ENCODE measurements around the gene IFI16. TPM values are rescaled to one million over a fixed set of nuclear protein-coding genes. Genes with fewer than 3 reads are reported as not detected.
A peak's percentile ranks its signal among the peaks of the same experiment; 100 is the strongest.

IFI16 gene
- total and polyA plus RNA-seq, 2 donors (not counting 3 experiments of a cell fraction or from before 2014, with no cell fraction given): 52.8 to 183 TPM

DNA sequence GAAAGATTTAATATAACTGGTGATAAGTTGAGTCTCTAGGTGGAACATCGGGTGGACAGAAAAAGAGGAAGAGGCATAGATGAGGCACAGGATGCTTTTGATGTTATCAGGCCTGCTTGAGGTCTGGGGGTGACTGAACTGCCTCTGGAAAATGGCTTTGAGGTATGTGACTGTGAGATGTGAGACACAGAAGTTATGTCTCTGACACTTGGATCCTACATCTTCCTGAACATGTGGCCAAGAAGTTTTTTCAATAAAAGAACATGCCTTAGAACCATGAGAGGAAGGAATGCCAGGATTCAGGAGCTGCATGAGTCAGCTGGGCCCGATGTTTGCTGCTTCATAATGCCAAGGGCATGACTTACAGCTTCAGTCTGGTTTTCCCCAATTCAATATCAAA, 78.3 kb downstream of the IFI16 start:
- H3K4me1 ChIP-seq (ENCODE audit: control insufficient read depth, extremely low read depth, insufficient read depth, low read length): peaks cover 35% of the 10 kb centered on the region
- FAIRE-seq (peak; percentile 95), DNase-seq (ENCODE audit: low read depth, low spot score) (peak; percentile 66)
- H3K4me2 ChIP-seq (ENCODE audit: insufficient read depth, low read length): no peak overlapping the region
- intact Hi-C loops (cut with micrococcal nuclease): no loop called here
- ChIA-PET POLR2A (no interaction called here), CTCF (interaction anchor here (0.9 to 1.8 kb wide), 7 partner anchors 11 to 884 kb away, joined by 3 to 14 read pairs (median 3); partner anchors contain the start of gene AIM2)
- no TSS peak for BruUV-seq (replicated peaks)
- H4K20me1 ChIP-seq (replicated peaks; ENCODE audit: control insufficient read depth, extremely low read depth, insufficient read depth, low read length): no peaks in the 10 kb centered on the region
- dilution Hi-C loops (cut with MboI; ENCODE audit: extremely low pct_ligation_motif_present, low sequenced_read_pairs): no loop called here
- H3K9ac ChIP-seq (replicated peaks; ENCODE audit: extremely low read depth, insufficient read depth, low read length): no peak overlapping the region
- no peak overlapping the region for H3K4me3 ChIP-seq (replicated peaks in 1 of 3; ENCODE audit: insufficient read depth in 1 of 3, low read depth in 1 of 3, low read length in 3 of 3)
- no peaks in the 10 kb centered on the region for H3K79me2 ChIP-seq (ENCODE audit: control insufficient read depth, insufficient read depth, low read length)
- H2AFZ ChIP-seq (ENCODE audit: low read depth, low read length): no peak overlapping the region
- H3K27ac ChIP-seq (ENCODE audit: insufficient read depth, low read depth, low read length): no peak overlapping the region
- no peaks in the 10 kb centered on the region for H3K9me3 ChIP-seq (replicated peaks; ENCODE audit: control insufficient read depth, insufficient read depth, low read length)
- TF ChIP-seq MYC (IDR thresholded peaks at IDR 0.05; ENCODE audit: low read depth, low read length) (no peak), POLR2AphosphoS5 (IDR thresholded peaks at IDR 0.05; ENCODE audit: insufficient read depth, low read depth, low read length) (peak; percentile 32), GATA2 (IDR thresholded peaks at IDR 0.05; ENCODE audit: insufficient read depth, insufficient read length, low read depth, low read length) (peak; percentile 81), FOS (IDR thresholded peaks at IDR 0.05; ENCODE audit: borderline replicate concordance, insufficient read depth, low read length) (peak; percentile 77)
- peaks cover 0 to 2% of the 10 kb centered on the region in 2 experiments for H3K27me3 ChIP-seq (ENCODE audit: control insufficient read depth in 2 of 2, insufficient read depth in 2 of 2, low read length in 2 of 2)
- H3K9me1 ChIP-seq (replicated peaks; ENCODE audit: control insufficient read depth, extremely low read depth, insufficient read depth, low read length): no peaks in the 10 kb centered on the region
- no peaks in the 10 kb centered on the region for H3K36me3 ChIP-seq (ENCODE audit: control insufficient read depth in 2 of 2, extremely low read depth in 1 of 2, insufficient read depth in 2 of 2, low read length in 2 of 2)

- Histone ChIP-seq H3K4me2 (ENCODE audit: insufficient read depth, low read length) (no peak overlapping the region), H3K4me1 (ENCODE audit: control insufficient read depth, extremely low read depth, insufficient read depth, low read length) (peaks cover 35% of the 10 kb centered on the region), H3K9ac (replicated peaks; ENCODE audit: extremely low read depth, insufficient read depth, low read length) (no peak overlapping the region), H3K27ac (ENCODE audit: insufficient read depth, low read depth, low read length) (no peak overlapping the region), H3K79me2 (ENCODE audit: control insufficient read depth, insufficient read depth, low read length) (no peaks in the 10 kb centered on the region), H3K36me3 (ENCODE audit: control insufficient read depth in 2 of 2, extremely low read depth in 1 of 2, insufficient read depth in 2 of 2, low read length in 2 of 2) (no peaks in the 10 kb centered on the region), H3K9me3 (replicated peaks; ENCODE audit: control insufficient read depth, insufficient read depth, low read length) (no peaks in the 10 kb centered on the region), H2AFZ (ENCODE audit: low read depth, low read length) (no peak overlapping the region), H4K20me1 (replicated peaks; ENCODE audit: control insufficient read depth, extremely low read depth, insufficient read depth, low read length) (no peaks in the 10 kb centered on the region), H3K4me3 (replicated peaks in 1 of 3; ENCODE audit: insufficient read depth in 1 of 3, low read depth in 1 of 3, low read length in 3 of 3) (no peak overlapping the region), H3K9me1 (replicated peaks; ENCODE audit: control insufficient read depth, extremely low read depth, insufficient read depth, low read length) (no peaks in the 10 kb centered on the region), H3K27me3 (ENCODE audit: control insufficient read depth in 2 of 2, insufficient read depth in 2 of 2, low read length in 2 of 2) (peaks cover 0 to 2% of the 10 kb centered on the region in 2 experiments)
- BruUV-seq (replicated peaks): no TSS peak
- ChIA-PET CTCF (interaction anchor here (0.9 to 1.8 kb wide), 7 partner anchors 12 to 885 kb away, joined by 3 to 14 read pairs (median 3); partner anchors contain the start of gene AIM2), POLR2A (no interaction called here)
- no peak for FAIRE-seq
- dilution Hi-C loops (cut with MboI; ENCODE audit: extremely low pct_ligation_motif_present, low sequenced_read_pairs): no loop called here
- intact Hi-C loops (cut with micrococcal nuclease): no loop called here
- TF ChIP-seq, protein P1, sequence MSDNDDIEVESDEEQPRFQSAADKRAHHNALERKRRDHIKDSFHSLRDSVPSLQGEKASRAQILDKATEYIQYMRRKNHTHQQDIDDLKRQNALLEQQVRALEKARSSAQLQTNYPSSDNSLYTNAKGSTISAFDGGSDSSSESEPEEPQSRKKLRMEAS (IDR thresholded peaks at IDR 0.05; ENCODE audit: insufficient read depth, insufficient read length): no peak
- TF ChIP-seq EZH2 (IDR thresholded peaks at IDR 0.05; ENCODE audit: borderline replicate concordance, low read depth, low read length, severe bottlenecking) (no peak), POLR2A (IDR thresholded peaks at IDR 0.05; ENCODE audit: low read depth, low read length) (no peak), POLR2AphosphoS5 (IDR thresholded peaks at IDR 0.05; ENCODE audit: insufficient read depth, low read depth, low read length) (no peak), JUN (IDR thresholded peaks at IDR 0.05; ENCODE audit: borderline replicate concordance, insufficient read depth, insufficient read length, low read depth) (no peak)
- TF ChIP-seq, protein P2, sequence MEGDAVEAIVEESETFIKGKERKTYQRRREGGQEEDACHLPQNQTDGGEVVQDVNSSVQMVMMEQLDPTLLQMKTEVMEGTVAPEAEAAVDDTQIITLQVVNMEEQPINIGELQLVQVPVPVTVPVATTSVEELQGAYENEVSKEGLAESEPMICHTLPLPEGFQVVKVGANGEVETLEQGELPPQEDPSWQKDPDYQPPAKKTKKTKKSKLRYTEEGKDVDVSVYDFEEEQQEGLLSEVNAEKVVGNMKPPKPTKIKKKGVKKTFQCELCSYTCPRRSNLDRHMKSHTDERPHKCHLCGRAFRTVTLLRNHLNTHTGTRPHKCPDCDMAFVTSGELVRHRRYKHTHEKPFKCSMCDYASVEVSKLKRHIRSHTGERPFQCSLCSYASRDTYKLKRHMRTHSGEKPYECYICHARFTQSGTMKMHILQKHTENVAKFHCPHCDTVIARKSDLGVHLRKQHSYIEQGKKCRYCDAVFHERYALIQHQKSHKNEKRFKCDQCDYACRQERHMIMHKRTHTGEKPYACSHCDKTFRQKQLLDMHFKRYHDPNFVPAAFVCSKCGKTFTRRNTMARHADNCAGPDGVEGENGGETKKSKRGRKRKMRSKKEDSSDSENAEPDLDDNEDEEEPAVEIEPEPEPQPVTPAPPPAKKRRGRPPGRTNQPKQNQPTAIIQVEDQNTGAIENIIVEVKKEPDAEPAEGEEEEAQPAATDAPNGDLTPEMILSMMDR (IDR thresholded peaks at IDR 0.05; ENCODE audit: extremely low read depth in 1 of 2, insufficient read depth in 1 of 2, low read depth in 1 of 2, low read length in 2 of 2): no peak
- no peak for DNase-seq (ENCODE audit: low read depth, low spot score)
Measured at GRCh38 chr1:159088546-159089183, 79.0 kb downstream of the IFI16 start.

All from endothelial cell of umbilical vein (primary cell).